ENCODE measurements around the gene GGT1. TPM values are rescaled to one million over a fixed set of nuclear protein-coding genes. Genes with fewer than 3 reads are reported as not detected.

Gene GGT1
- total and polyA plus RNA-seq, 2 experiments from 2014 or later: 0.60 to 2.1 TPM

GRCh38 chr22:24585461-24585860, 17.5 kb upstream of the GGT1 start:
- DNase-seq: no peak
- in situ Hi-C loops (cut with MboI): no loop called here
- Histone ChIP-seq H2AFZ (no peak overlapping the region), H3K27me3 (replicated peaks; ENCODE audit: insufficient read depth) (no peaks in the 10 kb centered on the region), H3K4me1 (ENCODE audit: insufficient read depth) (peaks cover 14% of the 10 kb centered on the region), H4K20me1 (ENCODE audit: insufficient read depth) (peaks cover 4% of the 10 kb centered on the region; the same call in 1 of the 2 replicates), H3F3A (ENCODE audit: insufficient read depth) (peaks cover 8% of the 10 kb centered on the region), H3K79me2 (ENCODE audit: insufficient read depth) (no peaks in the 10 kb centered on the region), H3K9me2 (ENCODE audit: insufficient read depth) (no peaks in the 10 kb centered on the region), H3K27ac (no peak overlapping the region), H3K4me3 (no peak overlapping the region), H3K9ac (no peak overlapping the region), H3K9me3 (ENCODE audit: low read depth) (no peaks in the 10 kb centered on the region), H3K4me2 (ENCODE audit: unreplicated experiment) (no peak overlapping the region), H3K36me3 (ENCODE audit: low read depth) (no peaks in the 10 kb centered on the region)
- WGBS, 2 experiments (ENCODE audit: low coverage in 1 of 2, low lambda C conversion rate in 2 of 2, missing lambda C conversion rate in 2 of 2): 97% methylated on average over 3 of the region's 3 CpGs
- no peak for TF ChIP-seq EZH2phosphoT487 (IDR thresholded peaks at IDR 0.05; ENCODE audit: insufficient read depth, low read depth)
- no peak for TF ChIP-seq EZH2 (IDR thresholded peaks at IDR 0.05; ENCODE audit: insufficient read depth, poor library complexity, severe bottlenecking)

- H3F3A ChIP-seq (ENCODE audit: insufficient read depth): peaks cover 3% of the 10 kb centered on the region
- no peak for TF ChIP-seq EZH2 (IDR thresholded peaks at IDR 0.05; ENCODE audit: insufficient read depth, poor library complexity, severe bottlenecking)
- TF ChIP-seq EZH2phosphoT487 (IDR thresholded peaks at IDR 0.05; ENCODE audit: insufficient read depth, low read depth): no peak
- no peaks in the 10 kb centered on the region for H3K27me3 ChIP-seq (replicated peaks; ENCODE audit: insufficient read depth)
- no peak overlapping the region for H3K4me3 ChIP-seq
- no peaks in the 10 kb centered on the region for H3K9me2 ChIP-seq (ENCODE audit: insufficient read depth)
- WGBS, 2 experiments (ENCODE audit: low coverage in 1 of 2, low lambda C conversion rate in 2 of 2, missing lambda C conversion rate in 2 of 2): 94 to 99% methylated on average over 20 to 24 of the region's 24 CpGs
- no peak overlapping the region for H3K4me2 ChIP-seq (ENCODE audit: unreplicated experiment)
- no peaks in the 10 kb centered on the region for H3K79me2 ChIP-seq (ENCODE audit: insufficient read depth)
- H3K27ac ChIP-seq: no peak overlapping the region
- H2AFZ ChIP-seq: no peak overlapping the region
- H3K9me3 ChIP-seq (ENCODE audit: low read depth): no peaks in the 10 kb centered on the region
- peaks cover 8% of the 10 kb centered on the region for H3K4me1 ChIP-seq (ENCODE audit: insufficient read depth)
- no peak overlapping the region for H3K9ac ChIP-seq
- in situ Hi-C loops (cut with MboI): no loop called here
- DNase-seq: no peak
- H4K20me1 ChIP-seq (ENCODE audit: insufficient read depth): no peaks in the 10 kb centered on the region
- no peaks in the 10 kb centered on the region for H3K36me3 ChIP-seq (ENCODE audit: low read depth)
These were observed 17.0 kb upstream of the GGT1 start for GRCh38 chr22:24585927-24586546.

GRCh38 chr22:24587251-24587650, 15.7 kb upstream of the GGT1 start:
- in situ Hi-C loops (cut with MboI): no loop called here
- Histone ChIP-seq H3K79me2 (ENCODE audit: insufficient read depth) (no peaks in the 10 kb centered on the region), H3K4me2 (ENCODE audit: unreplicated experiment) (no peak overlapping the region), H3K9me3 (ENCODE audit: low read depth) (no peaks in the 10 kb centered on the region), H3K4me3 (no peak overlapping the region), H4K20me1 (ENCODE audit: insufficient read depth) (no peaks in the 10 kb centered on the region), H3K4me1 (ENCODE audit: insufficient read depth) (0 out of 2 replicates have a peak, but pooled peaks cover 6% of the 10 kb centered on the region), H3K9ac (no peak overlapping the region), H2AFZ (no peak overlapping the region), H3K36me3 (ENCODE audit: low read depth) (no peaks in the 10 kb centered on the region), H3K27ac (no peak overlapping the region), H3F3A (ENCODE audit: insufficient read depth) (no peaks in the 10 kb centered on the region), H3K9me2 (ENCODE audit: insufficient read depth) (no peaks in the 10 kb centered on the region), H3K27me3 (replicated peaks; ENCODE audit: insufficient read depth) (no peaks in the 10 kb centered on the region)
- TF ChIP-seq EZH2phosphoT487 (IDR thresholded peaks at IDR 0.05; ENCODE audit: insufficient read depth, low read depth) (no peak), EZH2 (IDR thresholded peaks at IDR 0.05; ENCODE audit: insufficient read depth, poor library complexity, severe bottlenecking) (no peak)
- DNase-seq: no peak
- 87 to 90% methylated on average over 5 of the region's 5 CpGs for WGBS, 2 experiments (ENCODE audit: low coverage in 1 of 2, low lambda C conversion rate in 2 of 2, missing lambda C conversion rate in 2 of 2)

GRCh38 chr22:24587948-24588347, 15.0 kb upstream of the GGT1 start:
- Histone ChIP-seq H4K20me1 (ENCODE audit: insufficient read depth) (no peaks in the 10 kb centered on the region), H3K79me2 (ENCODE audit: insufficient read depth) (no peaks in the 10 kb centered on the region), H2AFZ (no peak overlapping the region), H3K9ac (no peak overlapping the region), H3K27me3 (replicated peaks; ENCODE audit: insufficient read depth) (no peaks in the 10 kb centered on the region), H3K9me2 (ENCODE audit: insufficient read depth) (no peaks in the 10 kb centered on the region), H3F3A (ENCODE audit: insufficient read depth) (no peaks in the 10 kb centered on the region), H3K4me1 (ENCODE audit: insufficient read depth) (0 out of 2 replicates have a peak, but pooled peaks cover 6% of the 10 kb centered on the region), H3K9me3 (ENCODE audit: low read depth) (no peaks in the 10 kb centered on the region), H3K4me3 (no peak overlapping the region), H3K4me2 (ENCODE audit: unreplicated experiment) (no peak overlapping the region), H3K27ac (no peak overlapping the region), H3K36me3 (ENCODE audit: low read depth) (no peaks in the 10 kb centered on the region)
- no peak for DNase-seq
- 87 to 88% methylated on average over 7 to 8 of the region's 8 CpGs for WGBS, 2 experiments (ENCODE audit: low coverage in 1 of 2, low lambda C conversion rate in 2 of 2, missing lambda C conversion rate in 2 of 2)
- no peak for TF ChIP-seq EZH2 (IDR thresholded peaks at IDR 0.05; ENCODE audit: insufficient read depth, poor library complexity, severe bottlenecking)
- no peak for TF ChIP-seq EZH2phosphoT487 (IDR thresholded peaks at IDR 0.05; ENCODE audit: insufficient read depth, low read depth)
- in situ Hi-C loops (cut with MboI): no loop called here

All from GM23248 (cell line).